Kidney capillary endothelial cell (primary cell): ENCODE measurements around the gene ZNF768.
A peak's percentile ranks its signal among the peaks of the same experiment; 100 is the strongest.
"Not testable (repeated sequence)": the region's sequence is repeated elsewhere in the genome, so short reads cannot be mapped to it uniquely, and the experiment has no call there.

Experiments
- DNase-seq: peaks from one replicate; pipeline ENCODE4 v3.0.0-alpha.2; 2018; ENCODE audit warnings: low spot score

The ZNF768 gene

GRCh38 chr16:30509081-30509765, 17.1 kb downstream of the ZNF768 start:
- no peak for DNase-seq

GRCh38 chr16:30503403-30504296, 22.7 kb downstream of the ZNF768 start:
- no peak for DNase-seq

DNA sequence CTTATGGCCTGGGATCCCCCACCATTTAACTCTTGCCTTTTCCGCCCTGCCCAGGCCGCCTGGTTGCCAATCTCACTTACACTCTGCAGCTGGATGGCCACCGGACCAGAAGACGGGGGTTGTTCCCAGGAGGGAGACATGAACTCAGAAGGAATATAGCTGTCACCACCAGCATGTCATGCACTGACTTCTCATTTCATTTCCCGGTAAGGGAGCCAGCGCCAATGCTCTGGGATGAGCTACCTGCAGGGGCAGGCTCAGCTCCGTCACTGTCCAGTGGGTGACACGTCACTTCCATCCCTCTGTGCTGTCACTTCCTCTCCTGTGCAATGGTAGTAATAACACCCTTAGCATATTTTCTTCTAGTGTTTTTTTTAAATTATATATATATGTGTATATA, 27.1 kb downstream of the ZNF768 start:
- no peak for DNase-seq

- DNase-seq: no peak
Measured at GRCh38 chr16:30494709-30495108, 31.7 kb downstream of the ZNF768 start.

DNA sequence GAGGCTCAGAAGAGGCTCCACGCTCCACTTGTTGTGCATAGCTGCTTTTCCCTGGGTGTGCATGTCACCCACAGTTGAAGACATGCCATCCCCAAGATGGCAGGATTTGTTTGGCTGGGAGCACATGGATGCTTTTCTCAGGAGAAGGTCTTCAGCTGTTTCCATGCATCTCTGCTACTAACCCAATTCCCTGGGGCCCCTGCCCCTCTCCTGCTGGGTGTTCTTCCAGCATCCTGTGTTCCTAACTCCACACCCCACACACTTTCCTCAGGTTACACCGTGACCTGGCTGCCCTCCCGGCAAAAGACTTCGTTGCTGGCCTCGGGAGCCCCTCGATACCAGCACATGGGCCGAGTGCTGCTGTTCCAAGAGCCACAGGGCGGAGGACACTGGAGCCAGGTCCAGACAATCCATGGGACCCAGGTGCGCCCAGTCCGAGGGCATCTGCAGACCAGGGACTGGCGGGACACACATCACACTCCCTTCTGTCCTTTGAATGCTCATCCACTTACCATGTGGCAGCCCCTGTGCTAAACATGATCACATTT, 32.4 kb downstream of the ZNF768 start:
- DNase-seq: no peak

DNA sequence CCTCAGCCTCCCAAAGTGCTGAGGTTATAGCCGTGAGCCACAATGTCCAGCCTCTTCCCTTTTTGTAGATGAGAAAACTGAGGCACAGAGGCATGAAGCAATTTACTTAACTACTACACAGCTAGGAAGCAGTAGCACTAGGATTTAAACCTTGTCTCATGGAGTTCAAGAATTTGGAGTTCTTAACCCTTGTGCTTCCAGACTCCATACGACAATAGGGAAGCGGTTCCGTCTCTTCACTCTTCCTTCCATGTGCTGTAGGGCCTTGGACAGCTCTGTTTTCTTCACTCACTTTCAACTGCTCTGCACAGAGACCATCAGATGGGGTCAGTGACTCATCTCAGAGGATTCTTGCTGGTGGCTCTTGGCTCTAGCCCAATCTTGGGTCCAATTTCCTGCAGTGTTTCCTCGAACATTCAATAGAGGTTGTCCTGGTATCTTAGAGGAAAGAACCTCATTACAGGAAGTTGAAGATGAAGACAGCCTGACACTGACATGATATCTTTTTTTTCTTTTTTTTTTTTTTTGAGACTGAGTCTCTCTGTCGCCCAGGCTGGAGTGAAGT, 34.5 kb downstream of the ZNF768 start:
- peak; percentile 78 for DNase-seq

GRCh38 chr16:30491229-30491628, 35.1 kb downstream of the ZNF768 start:
- DNase-seq: no peak

DNA sequence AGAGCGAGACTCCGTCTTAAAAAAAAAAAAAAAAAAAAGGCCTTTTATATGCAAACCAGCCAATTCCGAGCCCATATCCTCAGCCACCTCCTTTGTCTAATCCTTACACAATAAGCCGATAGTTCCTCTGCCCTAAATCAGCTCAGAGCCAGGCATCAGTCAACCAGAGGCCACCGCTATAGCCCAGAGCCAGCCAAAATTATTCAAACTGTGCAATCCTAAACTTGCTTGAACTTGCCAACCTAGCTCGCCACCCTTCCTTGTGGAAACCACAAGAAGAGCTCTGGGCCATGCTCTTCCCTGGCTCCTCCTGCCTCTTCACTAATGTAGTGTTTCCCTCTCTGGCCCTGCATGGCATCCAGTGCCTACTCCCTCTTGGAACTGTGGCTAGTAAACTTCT, 36.2 kb downstream of the ZNF768 start:
- DNase-seq: no peak

- no peak for DNase-seq
Measured at GRCh38 chr16:30488764-30489605, 37.4 kb downstream of the ZNF768 start.

GRCh38 chr16:30485818-30486436, 40.4 kb downstream of the ZNF768 start:
- DNase-seq: peak; percentile 30

DNA sequence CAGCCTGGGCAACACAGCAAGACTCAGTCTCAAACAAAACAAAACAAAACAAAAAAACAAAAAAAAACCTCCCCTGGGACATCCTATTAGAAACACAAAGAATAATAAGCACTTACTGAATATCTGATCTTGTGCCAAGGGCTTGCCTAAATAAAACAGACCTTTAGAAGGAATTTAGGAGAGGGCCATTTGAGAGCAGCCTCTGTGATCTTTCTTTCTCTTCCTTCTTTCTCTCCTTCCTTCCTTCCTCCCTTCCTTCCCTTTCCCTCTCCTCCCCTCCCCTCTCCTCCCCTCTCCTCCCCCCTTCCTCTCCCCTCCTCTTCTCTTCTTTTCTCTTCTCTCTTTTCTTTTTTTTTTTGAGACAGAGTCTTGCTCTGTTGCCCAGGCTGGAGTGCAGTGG, 41.5 kb downstream of the ZNF768 start:
- no peak for DNase-seq

DNA sequence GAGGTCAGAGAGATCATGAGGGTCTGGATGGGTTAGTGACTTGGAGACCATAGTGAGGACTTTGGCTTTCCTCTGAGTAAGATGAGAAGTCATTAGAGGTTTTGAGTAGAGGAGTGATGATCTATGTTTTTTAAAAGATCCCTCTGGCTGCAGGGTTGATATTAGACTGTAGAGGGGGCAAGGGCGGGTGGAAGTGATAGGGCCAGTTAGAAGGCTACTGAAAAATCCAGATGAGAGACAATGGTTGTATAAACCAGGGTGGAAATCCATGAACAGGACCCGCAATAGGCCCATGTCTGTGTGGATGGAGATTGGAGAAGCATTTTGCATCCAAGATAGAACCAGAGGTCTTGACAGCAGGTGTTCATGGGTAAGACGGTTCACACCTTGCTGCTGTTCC, 44.0 kb downstream of the ZNF768 start:
- no peak for DNase-seq

GRCh38 chr16:30481381-30481780, 45.0 kb downstream of the ZNF768 start:
- no peak for DNase-seq

- no peak for DNase-seq
Measured at GRCh38 chr16:30478766-30479478, 47.4 kb downstream of the ZNF768 start.

DNA sequence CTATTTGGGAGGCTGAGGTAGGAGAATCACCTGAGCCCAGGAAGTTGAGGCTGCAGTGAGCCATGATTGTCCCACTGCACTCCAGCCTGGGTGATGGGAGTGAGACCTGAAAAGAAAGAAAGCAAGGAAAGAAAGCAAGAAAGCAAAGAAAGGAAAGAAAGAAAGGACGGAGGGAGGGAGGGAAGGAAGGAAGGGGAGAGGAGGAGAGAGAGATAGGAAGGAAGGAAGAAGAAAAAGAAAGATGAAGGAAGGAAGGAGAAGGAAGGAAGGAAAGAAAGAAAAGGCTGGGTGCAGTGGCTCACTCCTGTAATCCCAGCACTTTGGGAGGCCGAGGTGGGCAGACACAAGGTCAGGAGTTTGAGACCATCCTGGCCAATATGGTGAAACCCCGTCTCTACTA, 48.6 kb downstream of the ZNF768 start:
- not testable (repeated sequence) for DNase-seq

GRCh38 chr16:30476991-30477390, 49.4 kb downstream of the ZNF768 start:
- no peak for DNase-seq

DNA sequence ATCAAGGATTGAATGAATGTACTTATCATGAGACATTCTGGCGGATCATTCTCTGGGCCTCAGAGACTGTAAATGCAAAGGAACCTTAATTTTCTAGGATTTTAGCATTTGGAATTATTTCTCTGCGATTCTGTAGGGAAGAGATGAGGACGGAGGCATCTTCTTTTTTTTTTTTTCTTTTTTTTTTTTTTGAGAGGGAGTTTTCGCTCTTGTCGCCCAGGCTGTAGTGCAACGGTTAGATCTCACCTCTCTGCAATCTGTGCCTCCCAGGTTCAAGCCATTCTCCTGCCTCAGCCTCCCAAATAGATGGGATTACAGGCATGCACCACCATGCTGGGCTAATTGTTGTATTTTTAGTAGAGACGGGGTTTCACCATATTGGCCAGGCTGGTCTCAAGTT, 51.7 kb downstream of the ZNF768 start:
- no peak for DNase-seq

DNA sequence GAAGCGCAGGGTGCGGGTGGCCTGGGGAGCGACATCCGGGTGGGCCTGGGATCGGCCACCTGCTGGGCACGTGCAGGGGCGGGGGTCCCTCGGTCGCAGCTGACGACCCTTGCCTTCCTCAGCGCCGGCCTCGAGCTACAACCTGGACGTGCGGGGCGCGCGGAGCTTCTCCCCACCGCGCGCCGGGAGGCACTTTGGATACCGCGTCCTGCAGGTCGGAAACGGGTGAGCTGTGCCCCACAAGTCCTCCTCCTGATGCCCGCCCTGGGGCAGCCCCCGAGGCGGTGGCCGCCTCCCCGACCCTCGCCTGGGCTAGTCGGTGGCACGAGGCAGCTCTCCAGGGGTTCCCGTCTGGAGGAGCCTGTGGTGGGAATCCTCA, 52.3 kb downstream of the ZNF768 start:
- DNase-seq: no peak
